Breast epithelium (tissue), 3 donors: ENCODE results near the gene F12.

ENCODE experiments used
- CTCF ChIP-seq, 3 donors: fragments of 450-650 bp; IDR thresholded peaks; one replicate each; pipeline ENCODE4 v1.5.1; 2016 to 2017; ENCODE audit warnings: antibody characterized with exemption in 3 of 3, mild to moderate bottlenecking in 3 of 3, moderate library complexity in 3 of 3
- POLR2A ChIP-seq: fragments of 450-650 bp; IDR thresholded peaks from one replicate; pipeline ENCODE4 v1.6.1; 2016; ENCODE audit warnings: antibody characterized with exemption, mild to moderate bottlenecking, moderate library complexity
- POLR2AphosphoS5 ChIP-seq, 3 donors: sonication (generic); formaldehyde crosslinking; IDR thresholded peaks; one replicate each; pipeline ENCODE4 v1.6.1; 2017; ENCODE audit warnings: antibody characterized with exemption in 3 of 3

GRCh38 chr5:177388521-177389052 is 20.8 kb downstream of the F12 start:
- TF ChIP-seq CTCF (IDR thresholded peaks at IDR 0.05), result no peak
- TF ChIP-seq POLR2A, result no peak
- no peak for TF ChIP-seq POLR2AphosphoS5 (IDR thresholded peaks at IDR 0.05)
